Skeletal muscle satellite cell (primary cell): ENCODE data around the gene CDC25B.

Source experiments
- H3K27me3 ChIP-seq: 2 replicates; pipeline ENCODE4 v1.7.0; 2013; ENCODE audit warnings: low read length; ENCODE audit not compliant: control insufficient read depth, insufficient read depth
- H3K36me3 ChIP-seq: 2 replicates; pipeline ENCODE4 v1.7.0; 2013; ENCODE audit warnings: mild to moderate bottlenecking, control low read depth, low read length; ENCODE audit not compliant: insufficient read depth
- H3K4me1 ChIP-seq: 2 replicates; pipeline ENCODE4 v1.7.0; 2013; ENCODE audit warnings: low read length; ENCODE audit not compliant: control insufficient read depth, insufficient read depth
- H3K4me2 ChIP-seq: 2 replicates; pipeline ENCODE4 v1.7.0; 2013; ENCODE audit warnings: mild to moderate bottlenecking, low read length
- H3K4me3 ChIP-seq: 2 replicates; pipeline ENCODE4 v1.7.0; 2013; ENCODE audit warnings: low read length
- H3K9ac ChIP-seq: 2 replicates; pipeline ENCODE4 v1.7.0; 2013; ENCODE audit warnings: mild to moderate bottlenecking, low read depth, low read length, moderate library complexity
- H3K9me3 ChIP-seq: replicated peaks from 2 replicates; pipeline ENCODE4 v1.7.0; 2013; ENCODE audit warnings: mild to moderate bottlenecking, control low read depth, low read length

Gene CDC25B

DNA sequence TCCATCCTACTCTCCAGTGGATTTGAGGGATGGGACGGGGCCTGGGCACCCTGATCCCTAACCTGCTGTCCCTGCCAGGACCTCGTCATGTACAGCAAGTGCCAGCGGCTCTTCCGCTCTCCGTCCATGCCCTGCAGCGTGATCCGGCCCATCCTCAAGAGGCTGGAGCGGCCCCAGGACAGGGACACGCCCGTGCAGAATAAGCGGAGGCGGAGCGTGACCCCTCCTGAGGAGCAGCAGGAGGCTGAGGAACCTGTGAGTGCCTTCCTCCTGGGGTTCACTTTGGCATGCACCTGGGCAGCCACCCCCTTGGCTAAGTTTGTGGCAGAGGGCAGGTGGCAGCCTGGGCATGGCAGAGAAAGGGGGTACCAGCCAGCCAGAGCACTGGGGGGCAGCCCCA is 5.7 kb downstream of the CDC25B start:
- H3K4me2 ChIP-seq = no peak overlapping the region
- H3K9ac ChIP-seq = no peak overlapping the region
- H3K4me1 ChIP-seq = peaks cover 52% of the 10 kb centered on the region
- H3K9me3 ChIP-seq = no peaks in the 10 kb centered on the region
- H3K4me3 ChIP-seq = no peak overlapping the region
- no peaks in the 10 kb centered on the region for H3K27me3 ChIP-seq
- H3K36me3 ChIP-seq = peaks cover 91% of the 10 kb centered on the region

DNA sequence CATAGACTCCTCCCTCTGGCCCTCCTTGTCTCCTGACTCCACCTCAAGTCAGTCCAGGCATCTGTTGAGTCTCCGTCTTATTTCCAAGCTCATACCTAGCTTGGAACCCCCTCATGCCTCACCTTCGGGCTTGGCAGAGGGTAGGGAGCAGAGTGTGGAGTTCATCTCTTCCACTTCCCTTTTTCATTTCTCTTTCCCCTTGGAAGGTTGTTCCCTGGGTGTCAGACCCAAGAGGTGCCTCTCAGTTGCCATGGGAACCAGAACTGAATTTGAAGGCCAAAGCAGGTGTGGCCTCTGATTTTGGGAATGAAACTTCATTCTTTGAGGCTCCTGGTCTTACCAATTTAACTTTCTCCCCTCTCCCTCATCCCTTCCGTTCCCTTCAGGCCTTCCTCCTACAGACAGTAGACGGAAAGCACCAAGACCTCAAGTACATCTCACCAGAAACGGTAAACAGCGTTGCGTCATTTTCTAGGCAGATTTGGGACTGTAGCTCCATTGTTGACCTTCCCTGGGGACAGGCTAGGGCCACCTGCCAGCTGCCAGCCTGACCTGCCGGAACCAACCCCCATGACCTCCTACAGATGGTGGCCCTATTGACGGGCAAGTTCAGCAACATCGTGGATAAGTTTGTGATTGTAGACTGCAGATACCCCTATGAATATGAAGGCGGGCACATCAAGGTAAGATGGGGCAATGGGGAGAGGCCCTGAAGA is 6.6 kb downstream of the CDC25B start:
- H3K4me2 ChIP-seq = no peak overlapping the region
- H3K9me3 ChIP-seq = no peaks in the 10 kb centered on the region
- no peak overlapping the region for H3K4me3 ChIP-seq
- no peak overlapping the region for H3K9ac ChIP-seq
- peaks cover 55% of the 10 kb centered on the region for H3K4me1 ChIP-seq
- no peaks in the 10 kb centered on the region for H3K27me3 ChIP-seq
- H3K36me3 ChIP-seq = peaks cover 85% of the 10 kb centered on the region

DNA sequence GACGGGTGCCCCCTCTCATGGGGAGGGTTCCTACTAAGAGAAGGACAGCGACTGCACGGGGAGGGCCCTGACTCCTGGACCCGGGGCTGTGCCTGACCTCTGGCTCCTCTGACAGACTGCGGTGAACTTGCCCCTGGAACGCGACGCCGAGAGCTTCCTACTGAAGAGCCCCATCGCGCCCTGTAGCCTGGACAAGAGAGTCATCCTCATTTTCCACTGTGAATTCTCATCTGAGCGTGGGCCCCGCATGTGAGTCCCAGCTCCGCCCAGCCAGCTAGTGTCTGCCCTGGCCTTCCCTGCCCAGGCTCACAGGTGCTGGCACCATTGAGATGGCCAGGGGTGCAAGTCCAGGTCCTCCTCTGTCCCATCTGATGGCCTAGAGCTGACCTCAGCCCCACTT is 7.2 kb downstream of the CDC25B start:
- Histone ChIP-seq H3K9ac (no peak overlapping the region), H3K27me3 (no peaks in the 10 kb centered on the region), H3K36me3 (peaks cover 82% of the 10 kb centered on the region), H3K4me1 (peaks cover 55% of the 10 kb centered on the region), H3K4me2 (no peak overlapping the region), H3K4me3 (no peak overlapping the region), H3K9me3 (no peaks in the 10 kb centered on the region)

DNA sequence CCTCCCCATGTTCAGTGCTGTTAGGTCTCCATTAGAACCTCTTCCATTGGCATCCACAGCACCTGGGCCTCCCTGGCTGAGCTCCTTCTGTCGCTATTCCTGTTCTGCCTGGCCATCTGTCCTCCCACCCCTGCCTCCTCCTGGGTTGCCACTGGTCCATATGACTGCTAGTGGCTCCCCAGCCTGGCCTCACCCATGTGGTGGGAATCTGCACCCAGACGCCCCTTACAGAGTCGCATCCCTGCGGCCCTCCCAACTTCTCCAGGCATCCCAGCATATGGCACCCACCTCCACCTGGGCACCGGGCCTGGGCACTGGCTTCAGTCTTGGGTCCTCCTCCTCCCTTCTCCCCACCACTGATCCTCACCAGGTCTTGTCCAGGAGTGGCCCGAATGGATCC is 7.7 kb downstream of the CDC25B start:
- H3K9me3 ChIP-seq = no peaks in the 10 kb centered on the region
- no peaks in the 10 kb centered on the region for H3K27me3 ChIP-seq
- H3K4me1 ChIP-seq = peaks cover 51% of the 10 kb centered on the region
- no peak overlapping the region for H3K9ac ChIP-seq
- H3K4me2 ChIP-seq = no peak overlapping the region
- H3K36me3 ChIP-seq = peaks cover 77% of the 10 kb centered on the region
- no peak overlapping the region for H3K4me3 ChIP-seq

DNA sequence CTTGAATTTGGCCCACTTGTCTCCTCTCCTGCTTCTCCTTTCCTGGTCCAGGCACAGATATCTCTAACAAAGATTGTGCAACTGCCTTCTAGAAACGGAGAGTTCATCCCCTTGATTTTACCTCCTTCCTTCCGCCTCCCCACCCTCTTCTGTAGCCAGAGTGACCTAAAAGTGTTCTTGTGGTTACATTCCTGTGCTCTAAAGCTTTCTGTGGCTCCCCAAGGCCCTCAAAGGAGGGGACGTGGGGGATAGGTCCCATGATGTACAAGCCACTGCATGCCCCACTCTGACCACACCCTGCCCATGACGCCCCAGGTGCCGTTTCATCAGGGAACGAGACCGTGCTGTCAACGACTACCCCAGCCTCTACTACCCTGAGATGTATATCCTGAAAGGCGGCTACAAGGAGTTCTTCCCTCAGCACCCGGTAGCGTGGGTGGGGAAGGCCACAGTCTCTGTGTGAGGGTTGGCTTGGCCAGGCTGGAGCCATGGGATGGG is 8.2 kb downstream of the CDC25B start:
- Histone ChIP-seq H3K4me1 (peaks cover 47% of the 10 kb centered on the region), H3K36me3 (peaks cover 72% of the 10 kb centered on the region), H3K9ac (no peak overlapping the region)

DNA sequence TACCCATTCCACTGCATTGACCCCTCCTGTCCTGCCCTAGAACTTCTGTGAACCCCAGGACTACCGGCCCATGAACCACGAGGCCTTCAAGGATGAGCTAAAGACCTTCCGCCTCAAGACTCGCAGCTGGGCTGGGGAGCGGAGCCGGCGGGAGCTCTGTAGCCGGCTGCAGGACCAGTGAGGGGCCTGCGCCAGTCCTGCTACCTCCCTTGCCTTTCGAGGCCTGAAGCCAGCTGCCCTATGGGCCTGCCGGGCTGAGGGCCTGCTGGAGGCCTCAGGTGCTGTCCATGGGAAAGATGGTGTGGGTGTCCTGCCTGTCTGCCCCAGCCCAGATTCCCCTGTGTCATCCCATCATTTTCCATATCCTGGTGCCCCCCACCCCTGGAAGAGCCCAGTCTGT is 8.7 kb downstream of the CDC25B start:
- peaks cover 42% of the 10 kb centered on the region for H3K4me1 ChIP-seq
- H3K4me3 ChIP-seq = no peak overlapping the region
- H3K27me3 ChIP-seq = no peaks in the 10 kb centered on the region
- H3K9me3 ChIP-seq = no peaks in the 10 kb centered on the region
- H3K9ac ChIP-seq = no peak overlapping the region
- peaks cover 68% of the 10 kb centered on the region for H3K36me3 ChIP-seq
- no peak overlapping the region for H3K4me2 ChIP-seq

More for the DNA sequence above, 8.2 kb downstream of the CDC25B start:
- no peak overlapping the region for H3K4me3 ChIP-seq
- no peak overlapping the region for H3K4me2 ChIP-seq
- H3K27me3 ChIP-seq = no peaks in the 10 kb centered on the region
- H3K9me3 ChIP-seq = no peaks in the 10 kb centered on the region

DNA sequence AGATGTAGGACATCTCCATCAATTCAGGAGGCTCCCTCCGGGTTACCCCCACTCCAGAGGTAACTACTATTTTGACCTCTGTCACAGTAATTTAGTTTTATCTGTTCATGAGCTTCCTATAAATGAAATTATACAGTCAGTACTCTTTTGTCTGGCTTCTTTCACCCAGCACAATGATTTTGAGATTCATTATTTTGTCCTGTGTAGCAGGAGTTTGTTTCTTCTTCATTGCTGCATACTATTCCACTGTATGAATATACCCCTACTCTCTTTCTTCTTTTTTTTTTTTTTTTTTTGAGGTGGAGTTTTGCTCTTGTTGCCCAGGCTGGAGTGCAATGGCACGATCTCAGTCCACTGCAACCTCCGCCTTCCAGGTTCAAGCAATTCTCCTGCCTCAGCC is 12.4 kb downstream of the CDC25B start:
- H3K4me2 ChIP-seq = peak overlapping the region; percentile 17
- H3K27me3 ChIP-seq = no peaks in the 10 kb centered on the region
- no peak overlapping the region for H3K4me3 ChIP-seq
- H3K9me3 ChIP-seq = no peaks in the 10 kb centered on the region
- H3K36me3 ChIP-seq = peaks cover 32% of the 10 kb centered on the region
- H3K4me1 ChIP-seq = peaks cover 63% of the 10 kb centered on the region
- peak overlapping the region; percentile 81 for H3K9ac ChIP-seq

DNA sequence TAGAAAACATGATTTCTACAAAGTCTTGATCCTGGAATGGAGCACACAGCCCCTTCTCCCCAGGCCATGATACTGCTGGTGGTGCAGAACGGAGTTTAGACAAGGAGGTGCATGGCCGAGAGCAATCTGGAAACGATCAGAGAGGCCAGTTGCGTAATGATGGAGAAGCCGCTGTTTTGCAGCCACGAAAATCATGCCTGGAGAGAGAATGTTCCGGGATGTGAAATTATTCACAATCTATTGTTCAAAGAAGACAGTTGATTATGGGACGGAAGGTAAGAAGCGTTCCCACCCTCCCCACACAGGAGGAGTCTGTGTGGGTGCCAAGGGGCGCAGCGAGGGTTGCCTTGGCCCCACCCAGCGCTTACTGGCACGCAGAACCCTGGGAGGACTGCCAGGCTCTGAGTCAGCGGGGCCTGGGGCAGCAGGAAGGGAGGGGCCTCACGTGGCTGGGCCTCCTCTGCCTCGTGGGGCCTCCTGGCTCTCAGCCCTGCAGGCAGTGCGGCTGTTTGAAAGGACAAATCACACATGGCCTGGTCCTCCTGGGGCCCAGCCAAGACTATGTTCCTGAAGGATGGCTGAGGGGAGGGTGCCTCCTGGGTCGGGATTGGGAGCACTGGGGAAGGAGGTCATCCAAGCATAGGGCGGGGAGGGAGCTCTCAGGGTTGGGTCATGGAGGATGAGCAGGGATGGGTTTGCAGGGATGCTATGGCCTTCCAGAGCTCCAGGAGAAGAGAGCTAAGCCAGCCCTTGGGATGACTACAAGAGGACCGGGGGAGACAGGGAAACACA is 15.6 kb downstream of the CDC25B start:
- Histone ChIP-seq H3K9ac (peak overlapping the region; percentile 81), H3K9me3 (no peaks in the 10 kb centered on the region), H3K4me2 (peak overlapping the region; percentile 76), H3K27me3 (no peaks in the 10 kb centered on the region), H3K36me3 (peaks cover under 1% of the 10 kb centered on the region), H3K4me1 (peaks cover 40% of the 10 kb centered on the region), H3K4me3 (peak overlapping the region; percentile 58)

DNA sequence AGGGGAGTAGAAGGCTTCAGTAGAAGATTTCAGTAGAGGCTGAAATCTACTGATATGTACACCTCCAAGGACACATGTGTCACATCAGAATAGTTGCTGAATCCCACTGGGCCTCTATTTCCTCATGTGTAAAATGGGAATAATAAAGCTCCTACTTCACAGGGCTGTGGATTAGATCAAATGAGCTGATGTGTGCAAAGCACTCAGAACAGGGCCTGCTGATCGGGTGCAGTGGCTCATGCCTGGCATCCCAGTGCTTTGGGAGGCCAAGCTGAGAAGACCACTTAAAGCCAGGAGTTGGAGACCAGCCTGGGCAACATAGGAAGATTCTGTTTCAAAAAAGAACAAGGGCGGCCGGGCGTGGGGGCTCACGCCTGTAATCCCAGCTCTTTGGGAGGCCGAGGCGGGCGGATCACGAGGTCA is 16.2 kb downstream of the CDC25B start:
- no peaks in the 10 kb centered on the region for H3K9me3 ChIP-seq
- peak overlapping the region; percentile 10 for H3K9ac ChIP-seq
- no peaks in the 10 kb centered on the region for H3K27me3 ChIP-seq
- H3K4me1 ChIP-seq = peaks cover 34% of the 10 kb centered on the region
- H3K4me2 ChIP-seq = peak overlapping the region; percentile 39
- H3K36me3 ChIP-seq = no peaks in the 10 kb centered on the region
- no peak overlapping the region for H3K4me3 ChIP-seq

DNA sequence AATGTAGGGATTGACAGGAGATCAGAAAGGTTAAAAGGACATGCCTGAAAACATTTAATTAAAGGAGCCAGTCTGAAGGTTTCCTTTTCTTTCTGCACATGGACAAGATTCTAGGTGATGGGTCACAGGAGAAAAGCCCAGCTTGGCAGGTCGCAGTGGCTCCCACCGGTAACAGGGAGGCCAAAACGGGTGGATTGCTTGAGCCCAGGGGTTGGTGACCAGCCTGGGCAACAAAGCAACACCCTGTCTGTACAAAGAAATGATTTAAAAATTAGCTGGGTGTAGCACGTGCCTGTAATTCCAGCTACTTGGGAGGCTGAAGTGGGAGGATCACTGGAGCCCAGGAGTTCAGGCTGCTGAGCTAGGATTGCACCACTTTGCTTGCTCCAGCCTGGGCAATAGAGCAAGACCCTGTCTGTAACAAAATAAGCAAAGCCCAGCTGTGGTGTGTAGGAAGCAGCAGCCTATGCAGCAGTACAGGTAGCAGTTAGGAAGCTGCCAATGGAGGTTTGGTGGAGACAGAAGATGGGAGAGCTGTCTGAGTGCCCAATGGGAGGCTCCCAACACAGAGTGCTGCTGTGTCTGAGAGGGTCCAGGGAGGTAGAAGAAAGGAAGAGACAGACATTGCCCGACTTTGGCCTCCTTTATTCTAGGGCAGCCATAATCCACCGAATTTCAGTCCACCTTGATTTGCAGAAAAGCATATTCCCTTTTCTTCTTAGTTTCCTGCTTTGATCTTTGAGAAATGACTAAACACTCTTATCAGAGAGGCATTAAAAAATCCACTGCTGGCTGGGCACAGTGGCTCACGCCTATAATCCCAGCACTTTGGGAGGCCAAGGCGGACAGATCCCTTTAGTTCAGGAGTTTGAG is 17.1 kb downstream of the CDC25B start:
- Histone ChIP-seq H3K4me3 (no peak overlapping the region), H3K9me3 (no peaks in the 10 kb centered on the region), H3K4me2 (no peak overlapping the region), H3K27me3 (no peaks in the 10 kb centered on the region), H3K4me1 (peaks cover 27% of the 10 kb centered on the region), H3K9ac (no peak overlapping the region), H3K36me3 (no peaks in the 10 kb centered on the region)
